ENCODE measurements around the gene SPRY1.

GRCh38 chr4:123450393-123450792 is 53.8 kb downstream of the SPRY1 start:
- TF ChIP-seq USF1 (IDR thresholded peaks at IDR 0.05) (no peak), TAF1 (IDR thresholded peaks at IDR 0.05; ENCODE audit: low read depth) (no peak), MAX (IDR thresholded peaks at IDR 0.05) (no peak), NFIC (IDR thresholded peaks at IDR 0.05) (no peak), REST (IDR thresholded peaks at IDR 0.05; ENCODE audit: low read depth) (no peak), EGR1 (IDR thresholded peaks at IDR 0.05) (no peak)

Measured in Ishikawa (cell line).